A549 (cell line): ENCODE results near the gene SDR39U1. TPM values are rescaled to one million over a fixed set of nuclear protein-coding genes. Genes with fewer than 3 reads are reported as not detected.

Experiments used
- ATAC-seq, 2 experiments: fragments of 200-7000 bp in 1 of 2; fragments of >200 bp in 1 of 2; cut with Nextera tagmentation in 1 of 2; cut with Tn5 transposase in 1 of 2; 3 replicates each; pipeline versions ENCODE4 v1.8.0 to v1.9.1; 2018 to 2020; ENCODE audit warnings: mild to moderate bottlenecking in 1 of 2, moderate library complexity in 1 of 2
- CTCF ChIA-PET: fragments of 300-600 bp; sonication (Branson Sonifier 250); formaldehyde crosslinking; extraction: SDS; loops from one replicate; lab custom pipeline; 2021; ENCODE audit warnings: antibody characterized with exemption, inconsistent platforms; lab: Yijun Ruan, JAX
- POLR2A ChIA-PET: fragments of 350-600 bp; formaldehyde crosslinking; extraction: SDS; loops from one replicate; lab custom pipeline; 2021; ENCODE audit warnings: antibody characterized with exemption, inconsistent platforms; lab: Yijun Ruan, JAX
- DNase-seq, 2 experiments: peaks; one replicate each; pipeline versions ENCODE4 v3.0.0 to v3.0.0-alpha.2; 2011 to 2016; ENCODE audit warnings: low read depth in 1 of 2, low spot score in 1 of 2
- FAIRE-seq: peaks from 2 replicates; lab custom pipeline; 2011; peaks lifted over from hg19 to GRCh38; lab: Jason Lieb, UNC
- H3K27ac ChIP-seq, 2 experiments: fragments of >200 bp; sonication (Bioruptor Twin); formaldehyde crosslinking; 3 replicates each; pipeline ENCODE4 v1.5.1; 2016 to 2017
- H3K4me1 ChIP-seq: fragments of >200 bp; sonication (Bioruptor Twin); formaldehyde crosslinking; 3 replicates; pipeline ENCODE4 v1.6.1; 2016
- H3K4me2 ChIP-seq: fragments of >200 bp; sonication (Bioruptor Twin); formaldehyde crosslinking; 3 replicates; pipeline ENCODE4 v1.6.1; 2016
- H3K4me3 ChIP-seq: fragments of >200 bp; sonication (Bioruptor Twin); formaldehyde crosslinking; 3 replicates; pipeline ENCODE4 v1.5.1; 2016
- H3K9me3 ChIP-seq: fragments of >200 bp; sonication (Bioruptor Twin); formaldehyde crosslinking; 3 replicates; pipeline ENCODE4 v1.6.1; 2016
- BHLHE40 ChIP-seq: IDR thresholded peaks from 2 replicates; pipeline ENCODE4 v1.6.1; 2012; ENCODE audit warnings: low read depth, low read length, inconsistent platforms
- CBX2 ChIP-seq: fragments of 200-600 bp; sonication (generic); IDR thresholded peaks from 2 replicates; pipeline ENCODE4 v1.6.1; 2016; ENCODE audit warnings: low read depth, mild to moderate bottlenecking, borderline replicate concordance
- CBX8 ChIP-seq: fragments of 200-600 bp; sonication (generic); IDR thresholded peaks from 2 replicates; pipeline ENCODE4 v1.6.1; 2016
- CHD4 ChIP-seq: fragments of 200-600 bp; sonication (generic); IDR thresholded peaks from 2 replicates; pipeline ENCODE4 v1.6.1; 2016; ENCODE audit warnings: antibody characterized with exemption, mild to moderate bottlenecking, borderline replicate concordance
- EHF ChIP-seq: fragments of 250-450 bp; sonication (Bioruptor Pico); IDR thresholded peaks from 2 replicates; pipeline ENCODE4 v1.5.0; 2020; ENCODE audit warnings: mild to moderate bottlenecking
- ESRRA ChIP-seq: fragments of 150-350 bp; IDR thresholded peaks from 2 replicates; pipeline ENCODE4 v1.6.1; 2014; ENCODE audit warnings: mild to moderate bottlenecking, low read length, borderline replicate concordance
- KDM1A ChIP-seq: fragments of 200-600 bp; sonication (generic); IDR thresholded peaks from 2 replicates; pipeline ENCODE4 v1.6.1; 2016; ENCODE audit warnings: low read depth, mild to moderate bottlenecking
- MAFK ChIP-seq: fragments of 450-650 bp; IDR thresholded peaks from 2 replicates; pipeline ENCODE4 v1.6.1; 2014; ENCODE audit not compliant: partially characterized antibody
- NR3C1 ChIP-seq: fragments of >200 bp; sonication (Bioruptor Twin); formaldehyde crosslinking; IDR thresholded peaks from 3 replicates; pipeline ENCODE4 v1.6.1; 2017
- RAD21 ChIP-seq, 2 experiments: fragments of >200 bp in 1 of 2; sonication (Bioruptor Twin) in 1 of 2; formaldehyde crosslinking in 1 of 2; IDR thresholded peaks in 1 of 2; conservative IDR thresholded peaks in 1 of 2; 2 replicates in 1 of 2; 3 replicates in 1 of 2; pipeline ENCODE4 v1.6.1; 2012 to 2018; ENCODE audit warnings: inconsistent platforms in 1 of 2
- RNF2 ChIP-seq: fragments of 200-600 bp; sonication (generic); IDR thresholded peaks from 2 replicates; pipeline ENCODE4 v1.6.1; 2016; ENCODE audit warnings: low read depth, mild to moderate bottlenecking, antibody characterized with exemption, moderate library complexity, borderline replicate concordance
- SMC3 ChIP-seq: fragments of >200 bp; sonication (Bioruptor Twin); formaldehyde crosslinking; IDR thresholded peaks from 3 replicates; pipeline ENCODE4 v1.6.1; 2018; ENCODE audit warnings: inconsistent platforms
- ZFP36 ChIP-seq: fragments of 450-650 bp; IDR thresholded peaks from 2 replicates; pipeline ENCODE4 v1.6.1; 2014; ENCODE audit warnings: borderline replicate concordance; ENCODE audit not compliant: partially characterized antibody
- WGBS: methylation state at CpG from one replicate; pipeline ENCODE4 v1.1.6; 2017; ENCODE audit errors: missing lambda C conversion rate; 5-methylcytosine and 5-hydroxymethylcytosine counted together
- polyA plus RNA-seq, 4 experiments: library from polyadenylated mRNA; depleted of rRNA in 3 of 4; stranded (reverse); fragments of >200 nt; fragmentation: RNase III in 1 of 4; extraction: RNeasy Plus Mini Kit Qiagen cat#74134 plus additional on column Dnase treatment in 1 of 4; gene quantifications; 2 replicates in 3 of 4; 3 replicates in 1 of 4; pipeline ENCODE4 v1.2.3, GENCODE V29; 2011 to 2017
- TF ChIP-seq, protein P1 (sequence below): fragments of >200 bp; sonication (Bioruptor Twin); formaldehyde crosslinking; IDR thresholded peaks from 2 replicates; pipeline ENCODE4 v1.6.1; 2016
- TF ChIP-seq, protein P2 (sequence below): fragments of 150-350 bp; IDR thresholded peaks from 2 replicates; pipeline ENCODE4 v1.6.1; 2014; ENCODE audit warnings: low read depth, mild to moderate bottlenecking, low read length
- TF ChIP-seq, protein P3 (sequence below): fragments of 250-450 bp; sonication (Bioruptor Pico); IDR thresholded peaks from 2 replicates; pipeline ENCODE4 v1.5.0; 2020; ENCODE audit warnings: low read depth, mild to moderate bottlenecking, moderate library complexity
- TF ChIP-seq, protein P4 (sequence below): fragments of 250-450 bp; sonication (Bioruptor Pico); IDR thresholded peaks from 2 replicates; pipeline ENCODE4 v1.5.0; 2021; ENCODE audit warnings: mild to moderate bottlenecking, moderate library complexity, borderline replicate concordance
- TF ChIP-seq, protein P5 (sequence below): fragments of 200-600 bp; sonication (generic); IDR thresholded peaks from 2 replicates; pipeline ENCODE4 v1.6.1; 2016; ENCODE audit warnings: antibody characterized with exemption, mild to moderate bottlenecking, moderate library complexity

SDR39U1 gene
- polyA plus RNA-seq, 2 of the 4 experiments (the other 2 are of a cell fraction): 57.3 to 61.1 TPM

DNA sequence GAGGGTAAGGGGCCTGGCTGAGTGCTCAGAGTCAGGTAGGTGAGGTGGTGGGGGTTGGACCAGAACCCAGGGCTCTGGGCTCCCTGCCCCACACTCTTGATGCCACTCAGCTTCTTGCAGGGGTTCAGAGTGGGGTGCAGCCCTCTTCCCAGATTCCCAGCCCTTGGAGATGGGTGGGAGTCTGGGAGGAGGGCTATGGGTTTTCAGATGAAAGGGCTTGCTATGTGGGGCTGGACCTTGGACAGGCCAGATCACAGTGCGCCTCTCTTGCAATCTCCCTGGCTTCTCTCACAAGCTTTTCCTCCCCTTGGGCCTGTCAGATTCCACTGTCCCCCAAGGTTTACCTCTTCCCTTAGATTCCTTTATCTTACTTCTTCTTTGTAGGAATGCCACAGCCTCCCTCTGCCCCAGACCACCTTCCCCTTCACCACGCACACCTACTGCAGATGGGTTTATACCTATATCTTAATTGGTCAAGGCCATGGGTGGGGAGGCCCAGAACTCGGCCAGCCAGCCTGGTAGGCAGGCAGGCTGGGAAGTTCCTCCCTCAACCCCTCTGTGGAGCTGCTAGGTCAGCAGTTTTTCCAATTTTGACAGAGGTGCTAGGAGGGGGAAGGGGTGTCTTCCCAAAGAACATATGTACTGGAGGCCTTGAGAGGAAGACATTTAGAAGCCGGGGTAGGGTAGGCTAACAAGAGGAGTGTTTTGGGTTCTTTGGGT, 42.4 kb downstream of the SDR39U1 start:
- Histone ChIP-seq H3K4me1 (peaks cover 16% of the 10 kb centered on the region; the same call in 1 of the 3 replicates), H3K4me3 (no peak overlapping the region), H3K9me3 (no peaks in the 10 kb centered on the region), H3K4me2 (no peak overlapping the region), H3K27ac (no peak overlapping the region)
- ATAC-seq: no peak
- ChIA-PET POLR2A (no interaction called here), CTCF (interaction anchor here (0.6 to 4.3 kb wide), 9 partner anchors 9 to 73 kb away, joined by 3 to 16 read pairs (median 5); no protein-coding TSS in a partner anchor)
- no peak for FAIRE-seq
- 78% methylated on average over 4 of the region's 4 CpGs for WGBS
- no peak for DNase-seq
- TF ChIP-seq CBX8: no peak
- peak; percentile 89 for TF ChIP-seq MAFK
- TF ChIP-seq, protein P1, sequence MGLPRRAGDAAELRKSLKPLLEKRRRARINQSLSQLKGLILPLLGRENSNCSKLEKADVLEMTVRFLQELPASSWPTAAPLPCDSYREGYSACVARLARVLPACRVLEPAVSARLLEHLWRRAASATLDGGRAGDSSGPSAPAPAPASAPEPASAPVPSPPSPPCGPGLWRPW: no peak
- TF ChIP-seq, protein P2, sequence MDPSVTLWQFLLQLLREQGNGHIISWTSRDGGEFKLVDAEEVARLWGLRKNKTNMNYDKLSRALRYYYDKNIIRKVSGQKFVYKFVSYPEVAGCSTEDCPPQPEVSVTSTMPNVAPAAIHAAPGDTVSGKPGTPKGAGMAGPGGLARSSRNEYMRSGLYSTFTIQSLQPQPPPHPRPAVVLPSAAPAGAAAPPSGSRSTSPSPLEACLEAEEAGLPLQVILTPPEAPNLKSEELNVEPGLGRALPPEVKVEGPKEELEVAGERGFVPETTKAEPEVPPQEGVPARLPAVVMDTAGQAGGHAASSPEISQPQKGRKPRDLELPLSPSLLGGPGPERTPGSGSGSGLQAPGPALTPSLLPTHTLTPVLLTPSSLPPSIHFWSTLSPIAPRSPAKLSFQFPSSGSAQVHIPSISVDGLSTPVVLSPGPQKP: no peak
- TF ChIP-seq RNF2: no peak
- TF ChIP-seq, protein P3, sequence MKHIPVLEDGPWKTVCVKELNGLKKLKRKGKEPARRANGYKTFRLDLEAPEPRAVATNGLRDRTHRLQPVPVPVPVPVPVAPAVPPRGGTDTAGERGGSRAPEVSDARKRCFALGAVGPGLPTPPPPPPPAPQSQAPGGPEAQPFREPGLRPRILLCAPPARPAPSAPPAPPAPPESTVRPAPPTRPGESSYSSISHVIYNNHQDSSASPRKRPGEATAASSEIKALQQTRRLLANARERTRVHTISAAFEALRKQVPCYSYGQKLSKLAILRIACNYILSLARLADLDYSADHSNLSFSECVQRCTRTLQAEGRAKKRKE (CRISPR knock-in tag): no peak
- TF ChIP-seq, protein P4, sequence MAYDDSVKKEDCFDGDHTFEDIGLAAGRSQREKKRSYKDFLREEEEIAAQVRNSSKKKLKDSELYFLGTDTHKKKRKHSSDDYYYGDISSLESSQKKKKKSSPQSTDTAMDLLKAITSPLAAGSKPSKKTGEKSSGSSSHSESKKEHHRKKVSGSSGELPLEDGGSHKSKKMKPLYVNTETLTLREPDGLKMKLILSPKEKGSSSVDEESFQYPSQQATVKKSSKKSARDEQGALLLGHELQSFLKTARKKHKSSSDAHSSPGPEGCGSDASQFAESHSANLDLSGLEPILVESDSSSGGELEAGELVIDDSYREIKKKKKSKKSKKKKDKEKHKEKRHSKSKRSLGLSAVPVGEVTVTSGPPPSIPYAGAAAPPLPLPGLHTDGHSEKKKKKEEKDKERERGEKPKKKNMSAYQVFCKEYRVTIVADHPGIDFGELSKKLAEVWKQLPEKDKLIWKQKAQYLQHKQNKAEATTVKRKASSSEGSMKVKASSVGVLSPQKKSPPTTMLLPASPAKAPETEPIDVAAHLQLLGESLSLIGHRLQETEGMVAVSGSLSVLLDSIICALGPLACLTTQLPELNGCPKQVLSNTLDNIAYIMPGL: no peak
- TF ChIP-seq NR3C1: no peak
- TF ChIP-seq CBX2: no peak

DNA sequence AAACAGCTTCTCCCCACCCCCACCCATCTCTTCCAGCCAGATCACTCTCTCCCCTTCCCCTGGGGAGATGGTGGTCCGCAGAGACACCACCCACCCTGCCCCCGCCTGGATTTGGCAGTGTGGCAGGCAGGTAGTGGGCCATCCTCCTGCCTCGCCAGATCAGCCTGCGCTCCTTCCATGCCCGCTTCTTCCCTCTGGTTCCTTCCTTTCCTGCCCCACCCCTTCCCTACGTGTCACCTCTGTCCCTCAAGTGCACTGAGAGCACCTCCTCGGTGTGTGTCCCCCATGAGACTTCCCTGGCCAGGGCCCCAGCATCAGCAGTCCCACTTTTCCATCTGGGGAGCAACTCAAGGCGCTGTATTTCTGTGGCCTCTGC, 43.1 kb downstream of the SDR39U1 start:
- peak overlapping the region; percentile 65; the same call in 2 of the 3 replicates for H3K4me3 ChIP-seq
- ATAC-seq (no peak), DNase-seq (no peak), FAIRE-seq (no peak)
- peak overlapping the region; percentile 74 to 85; a peak in 4 of 6 replicates for H3K27ac ChIP-seq
- H3K4me1 ChIP-seq: peaks cover 16% of the 10 kb centered on the region; the same call in 1 of the 3 replicates
- peak overlapping the region; percentile 99 for H3K4me2 ChIP-seq
- ChIA-PET POLR2A (interaction anchor here (1.1 kb wide), 1 partner anchor 30 kb away, joined by 8 read pairs; the partner anchor contains the start of genes CBLN3 and KHNYN), CTCF (interaction anchor here (0.6 to 4.3 kb wide), 5 partner anchors 10 to 66 kb away, joined by 3 to 16 read pairs (median 3); no protein-coding TSS in a partner anchor)
- WGBS: 92% methylated on average over 8 of the region's 8 CpGs
- no peaks in the 10 kb centered on the region for H3K9me3 ChIP-seq
- TF ChIP-seq RAD21 (conservative IDR thresholded peaks at IDR 0.05 in 1 of 2, IDR thresholded peaks at IDR 0.05 in 1 of 2) (no peak), CHD4 (no peak), KDM1A (no peak), EHF (CRISPR knock-in tag) (no peak)

DNA sequence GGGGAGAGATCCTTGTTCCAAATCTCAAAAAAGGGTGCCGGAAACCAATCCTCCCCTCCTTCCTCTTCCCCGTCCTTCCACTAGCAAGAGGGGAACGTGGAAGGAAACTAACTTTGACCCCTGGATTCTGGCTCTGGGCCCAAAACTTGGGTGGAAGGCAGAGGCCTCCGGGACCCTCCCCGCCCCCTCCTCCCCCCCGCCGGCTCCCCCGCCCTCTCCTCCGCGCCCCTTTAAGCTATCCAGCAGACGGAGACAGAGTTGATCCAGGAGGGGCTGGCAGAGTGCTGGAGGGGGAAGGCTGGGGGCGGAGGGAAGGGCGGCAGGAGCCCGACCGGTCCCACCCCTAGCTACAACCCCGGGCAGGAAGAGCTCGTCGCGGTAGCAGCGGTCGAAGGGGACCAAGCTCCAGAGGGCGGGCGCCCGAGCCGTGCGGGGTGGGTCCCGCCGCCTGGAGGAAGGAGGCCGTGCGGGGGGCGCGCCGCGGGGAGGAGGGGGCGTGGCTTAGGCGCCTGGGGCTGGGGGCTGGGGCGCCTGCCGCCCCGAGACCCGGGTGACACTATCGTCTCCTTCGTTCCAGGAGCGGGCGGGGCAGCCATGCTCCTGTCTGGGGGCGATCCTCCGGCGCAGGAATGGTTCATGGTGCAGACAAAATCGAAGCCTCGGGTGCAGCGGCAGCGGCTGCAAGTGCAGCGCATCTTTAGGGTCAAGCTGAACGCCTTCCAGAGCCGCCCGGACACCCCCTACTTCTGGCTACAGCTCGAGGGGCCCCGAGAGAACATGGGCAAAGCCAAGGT, 43.7 kb downstream of the SDR39U1 start, which contains the start of gene NYNRIN:
TSS of gene NYNRIN (plus strand) at position 351 of the 794 bp plus-strand sequence. CDS start at position 595, 244 bp downstream.
- 42% methylated on average over 16 of the region's 57 CpGs for WGBS
- peak within 1 kb of the TSS; percentile 99 for H3K4me2 ChIP-seq
- ChIA-PET POLR2A (interaction anchor here (1.1 kb wide), 1 partner anchor 31 kb away, joined by 8 read pairs; the partner anchor contains the start of genes CBLN3 and KHNYN), CTCF (interaction anchor here (1.2 to 4.3 kb wide), 2 partner anchors 32 to 66 kb away, joined by 3 to 16 read pairs; no protein-coding TSS in a partner anchor)
- peak within 1 kb of the TSS; percentile 74 to 85 for H3K27ac ChIP-seq
- FAIRE-seq (no peak), DNase-seq (no peak), ATAC-seq (peak; percentile 44 to 80; a peak in 4 of 6 replicates)
- H3K4me1 ChIP-seq: peaks cover 16% of the 10 kb centered on the region; the same call in 1 of the 3 replicates
- H3K9me3 ChIP-seq: no peaks in the 10 kb centered on the region
- H3K4me3 ChIP-seq: peak within 1 kb of the TSS; percentile 65
- TF ChIP-seq ZFP36 (no peak), RNF2 (no peak), SMC3 (no peak), ESRRA (no peak), BHLHE40 (no peak)
- TF ChIP-seq, protein P2: no peak
- TF ChIP-seq, protein P5, sequence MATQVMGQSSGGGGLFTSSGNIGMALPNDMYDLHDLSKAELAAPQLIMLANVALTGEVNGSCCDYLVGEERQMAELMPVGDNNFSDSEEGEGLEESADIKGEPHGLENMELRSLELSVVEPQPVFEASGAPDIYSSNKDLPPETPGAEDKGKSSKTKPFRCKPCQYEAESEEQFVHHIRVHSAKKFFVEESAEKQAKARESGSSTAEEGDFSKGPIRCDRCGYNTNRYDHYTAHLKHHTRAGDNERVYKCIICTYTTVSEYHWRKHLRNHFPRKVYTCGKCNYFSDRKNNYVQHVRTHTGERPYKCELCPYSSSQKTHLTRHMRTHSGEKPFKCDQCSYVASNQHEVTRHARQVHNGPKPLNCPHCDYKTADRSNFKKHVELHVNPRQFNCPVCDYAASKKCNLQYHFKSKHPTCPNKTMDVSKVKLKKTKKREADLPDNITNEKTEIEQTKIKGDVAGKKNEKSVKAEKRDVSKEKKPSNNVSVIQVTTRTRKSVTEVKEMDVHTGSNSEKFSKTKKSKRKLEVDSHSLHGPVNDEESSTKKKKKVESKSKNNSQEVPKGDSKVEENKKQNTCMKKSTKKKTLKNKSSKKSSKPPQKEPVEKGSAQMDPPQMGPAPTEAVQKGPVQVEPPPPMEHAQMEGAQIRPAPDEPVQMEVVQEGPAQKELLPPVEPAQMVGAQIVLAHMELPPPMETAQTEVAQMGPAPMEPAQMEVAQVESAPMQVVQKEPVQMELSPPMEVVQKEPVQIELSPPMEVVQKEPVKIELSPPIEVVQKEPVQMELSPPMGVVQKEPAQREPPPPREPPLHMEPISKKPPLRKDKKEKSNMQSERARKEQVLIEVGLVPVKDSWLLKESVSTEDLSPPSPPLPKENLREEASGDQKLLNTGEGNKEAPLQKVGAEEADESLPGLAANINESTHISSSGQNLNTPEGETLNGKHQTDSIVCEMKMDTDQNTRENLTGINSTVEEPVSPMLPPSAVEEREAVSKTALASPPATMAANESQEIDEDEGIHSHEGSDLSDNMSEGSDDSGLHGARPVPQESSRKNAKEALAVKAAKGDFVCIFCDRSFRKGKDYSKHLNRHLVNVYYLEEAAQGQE: no peak
